ENCODE measurements around the gene C16orf92.

Gene C16orf92

DNA sequence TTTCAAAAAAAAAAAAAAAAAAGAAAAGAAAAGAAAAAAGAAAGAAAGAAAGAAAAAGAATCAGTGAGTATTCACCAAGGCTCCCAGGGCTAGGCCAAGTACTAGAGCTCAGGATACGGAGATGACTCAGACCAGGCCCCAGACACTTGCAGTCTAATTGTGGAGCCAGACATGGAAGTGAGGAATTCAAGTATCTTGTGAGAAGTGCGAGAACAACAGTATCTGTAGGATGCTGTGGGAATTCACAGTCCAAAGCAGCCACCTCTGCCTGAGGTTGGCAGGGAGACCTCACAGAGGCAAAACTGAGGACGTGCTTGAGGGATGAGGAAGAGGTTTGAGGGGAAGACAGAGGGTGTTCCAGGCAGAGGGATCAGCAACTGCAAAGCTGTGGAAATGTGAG, 28.5 kb downstream of the C16orf92 start:
- Histone ChIP-seq H3K9me2 (replicated peaks; ENCODE audit: low read depth, low read length) (no peaks in the 10 kb centered on the region), H3K36me3 (ENCODE audit: insufficient read depth, low read length) (no peaks in the 10 kb centered on the region), H3K4me3 (ENCODE audit: low read length, poor library complexity, severe bottlenecking) (peak overlapping the region; percentile 88), H3K4me1 (ENCODE audit: insufficient read depth, low read length, poor library complexity, severe bottlenecking) (peaks cover 20% of the 10 kb centered on the region), H2AFZ (ENCODE audit: low read length) (no peak overlapping the region), H3K4me2 (ENCODE audit: low read depth, low read length, poor library complexity, severe bottlenecking) (peak overlapping the region; percentile 73), H3F3A (ENCODE audit: low read depth) (no peaks in the 10 kb centered on the region), H3K27me3 (ENCODE audit: insufficient read depth, low read length, poor library complexity, severe bottlenecking) (no peaks in the 10 kb centered on the region), H4K20me1 (ENCODE audit: insufficient read depth, low read length, poor library complexity, severe bottlenecking) (no peaks in the 10 kb centered on the region), H3K9ac (ENCODE audit: low read depth, low read length, poor library complexity, severe bottlenecking) (peak overlapping the region; percentile 88), H3K9me3 (ENCODE audit: insufficient read depth, low read depth, low read length) (no peaks in the 10 kb centered on the region), H3K79me2 (ENCODE audit: insufficient read depth, low read length) (peaks cover 19% of the 10 kb centered on the region)
- TF ChIP-seq EZH2phosphoT487 (IDR thresholded peaks at IDR 0.05; ENCODE audit: borderline replicate concordance) (no peak), CTCF (conservative IDR thresholded peaks at IDR 0.05; ENCODE audit: low read length) (no peak)

DNA sequence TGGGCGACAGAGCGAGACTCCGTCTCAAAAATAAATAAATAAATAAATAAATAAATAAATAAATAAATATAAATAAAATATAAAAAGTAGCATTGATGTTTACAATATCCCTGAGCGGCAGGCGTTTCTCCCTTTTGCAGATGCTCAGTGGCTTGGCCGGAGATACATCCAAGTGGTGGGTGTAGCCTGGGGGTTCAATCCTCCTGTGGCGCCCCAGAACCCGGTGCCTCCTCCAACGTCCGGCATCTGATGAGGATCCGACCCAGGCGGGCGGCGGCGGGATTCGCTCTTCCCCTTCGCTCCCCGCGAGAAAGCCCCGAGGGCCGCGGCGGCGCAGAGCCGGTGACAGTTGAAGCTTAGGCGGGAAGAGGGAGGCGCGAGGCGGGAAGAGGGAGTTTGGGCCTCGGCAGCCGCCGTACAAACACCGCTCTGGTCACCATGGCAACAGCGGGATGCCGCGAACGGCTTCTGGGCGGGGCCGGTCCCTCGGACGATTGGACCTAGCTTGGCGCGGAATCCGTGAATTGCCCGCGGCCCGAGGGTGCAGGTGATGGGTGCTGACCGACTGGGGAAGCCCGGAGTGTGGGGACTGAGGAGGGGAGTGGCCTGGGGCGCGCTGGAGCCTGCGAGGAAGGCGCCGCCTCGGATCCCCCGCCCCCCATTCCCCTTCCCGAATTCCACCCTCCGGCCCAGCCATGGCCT, 29.8 kb downstream of the C16orf92 start:
- peak overlapping the region; percentile 85 for H2AFZ ChIP-seq (ENCODE audit: low read length)
- peaks cover 19% of the 10 kb centered on the region for H3K79me2 ChIP-seq (ENCODE audit: insufficient read depth, low read length)
- H3K9me3 ChIP-seq (ENCODE audit: insufficient read depth, low read depth, low read length): no peaks in the 10 kb centered on the region
- H3K9me2 ChIP-seq (replicated peaks; ENCODE audit: low read depth, low read length): no peaks in the 10 kb centered on the region
- H3K9ac ChIP-seq (ENCODE audit: low read depth, low read length, poor library complexity, severe bottlenecking): peak overlapping the region; percentile 88
- no peaks in the 10 kb centered on the region for H3F3A ChIP-seq (ENCODE audit: low read depth)
- H3K27me3 ChIP-seq (ENCODE audit: insufficient read depth, low read length, poor library complexity, severe bottlenecking): no peaks in the 10 kb centered on the region
- H3K36me3 ChIP-seq (ENCODE audit: insufficient read depth, low read length): no peaks in the 10 kb centered on the region
- H3K4me2 ChIP-seq (ENCODE audit: low read depth, low read length, poor library complexity, severe bottlenecking): peak overlapping the region; percentile 99
- no peaks in the 10 kb centered on the region for H4K20me1 ChIP-seq (ENCODE audit: insufficient read depth, low read length, poor library complexity, severe bottlenecking)
- H3K4me1 ChIP-seq (ENCODE audit: insufficient read depth, low read length, poor library complexity, severe bottlenecking): peaks cover 20% of the 10 kb centered on the region
- peak overlapping the region; percentile 88 for H3K4me3 ChIP-seq (ENCODE audit: low read length, poor library complexity, severe bottlenecking)
- TF ChIP-seq EZH2phosphoT487 (IDR thresholded peaks at IDR 0.05; ENCODE audit: borderline replicate concordance) (no peak), CTCF (conservative IDR thresholded peaks at IDR 0.05; ENCODE audit: low read length) (no peak)

GRCh38 chr16:30053376-30054015, 30.5 kb downstream of the C16orf92 start:
- Histone ChIP-seq H3K36me3 (ENCODE audit: insufficient read depth, low read length) (no peaks in the 10 kb centered on the region), H3K9me3 (ENCODE audit: insufficient read depth, low read depth, low read length) (no peaks in the 10 kb centered on the region), H4K20me1 (ENCODE audit: insufficient read depth, low read length, poor library complexity, severe bottlenecking) (no peaks in the 10 kb centered on the region), H3K4me3 (ENCODE audit: low read length, poor library complexity, severe bottlenecking) (peak overlapping the region; percentile 88), H3K9me2 (replicated peaks; ENCODE audit: low read depth, low read length) (no peaks in the 10 kb centered on the region), H3K79me2 (ENCODE audit: insufficient read depth, low read length) (peaks cover 19% of the 10 kb centered on the region), H3K4me2 (ENCODE audit: low read depth, low read length, poor library complexity, severe bottlenecking) (peak overlapping the region; percentile 99), H3F3A (ENCODE audit: low read depth) (no peaks in the 10 kb centered on the region), H3K9ac (ENCODE audit: low read depth, low read length, poor library complexity, severe bottlenecking) (peak overlapping the region; percentile 88), H3K27me3 (ENCODE audit: insufficient read depth, low read length, poor library complexity, severe bottlenecking) (no peaks in the 10 kb centered on the region), H3K4me1 (ENCODE audit: insufficient read depth, low read length, poor library complexity, severe bottlenecking) (peaks cover 20% of the 10 kb centered on the region), H2AFZ (ENCODE audit: low read length) (peak overlapping the region; percentile 85)
- no peak for TF ChIP-seq EZH2phosphoT487 (IDR thresholded peaks at IDR 0.05; ENCODE audit: borderline replicate concordance)
- TF ChIP-seq CTCF (conservative IDR thresholded peaks at IDR 0.05; ENCODE audit: low read length): no peak

All from Loucy (cell line).